ENCODE data around the gene RASSF8.

The RASSF8 gene

DNA sequence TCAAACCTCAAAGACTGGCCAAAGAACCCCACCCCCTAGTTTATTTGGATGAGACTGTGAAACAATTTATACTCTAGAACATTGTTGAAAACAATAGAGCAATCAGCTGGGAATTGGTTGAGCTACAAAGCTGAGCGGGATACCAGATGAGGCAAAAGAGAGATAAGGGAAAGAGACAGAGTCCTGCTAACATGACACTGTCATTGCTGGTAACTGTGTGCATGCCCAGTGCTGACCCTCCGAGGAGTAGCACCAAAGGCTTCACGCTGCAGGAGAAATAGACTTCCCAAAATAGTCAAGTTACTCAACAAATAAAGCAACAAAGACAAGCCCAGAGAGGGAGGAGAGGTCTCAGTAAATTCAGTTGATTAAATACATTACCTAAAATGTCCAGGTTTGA lies 63.6 kb downstream of the RASSF8 start:
- in situ Hi-C loops (cut with MboI; ENCODE audit: low sequenced_read_pairs), result loop anchor here (25.0 kb wide), 1 partner anchor 585 kb away; no protein-coding TSS in a partner anchor

GRCh38 chr12:26026713-26027112 lies 68.2 kb downstream of the RASSF8 start:
- in situ Hi-C loops (cut with MboI; ENCODE audit: low sequenced_read_pairs), result no loop called here

GRCh38 chr12:26027401-26027800 lies 68.9 kb downstream of the RASSF8 start:
- in situ Hi-C loops (cut with MboI; ENCODE audit: low sequenced_read_pairs), result no loop called here

DNA sequence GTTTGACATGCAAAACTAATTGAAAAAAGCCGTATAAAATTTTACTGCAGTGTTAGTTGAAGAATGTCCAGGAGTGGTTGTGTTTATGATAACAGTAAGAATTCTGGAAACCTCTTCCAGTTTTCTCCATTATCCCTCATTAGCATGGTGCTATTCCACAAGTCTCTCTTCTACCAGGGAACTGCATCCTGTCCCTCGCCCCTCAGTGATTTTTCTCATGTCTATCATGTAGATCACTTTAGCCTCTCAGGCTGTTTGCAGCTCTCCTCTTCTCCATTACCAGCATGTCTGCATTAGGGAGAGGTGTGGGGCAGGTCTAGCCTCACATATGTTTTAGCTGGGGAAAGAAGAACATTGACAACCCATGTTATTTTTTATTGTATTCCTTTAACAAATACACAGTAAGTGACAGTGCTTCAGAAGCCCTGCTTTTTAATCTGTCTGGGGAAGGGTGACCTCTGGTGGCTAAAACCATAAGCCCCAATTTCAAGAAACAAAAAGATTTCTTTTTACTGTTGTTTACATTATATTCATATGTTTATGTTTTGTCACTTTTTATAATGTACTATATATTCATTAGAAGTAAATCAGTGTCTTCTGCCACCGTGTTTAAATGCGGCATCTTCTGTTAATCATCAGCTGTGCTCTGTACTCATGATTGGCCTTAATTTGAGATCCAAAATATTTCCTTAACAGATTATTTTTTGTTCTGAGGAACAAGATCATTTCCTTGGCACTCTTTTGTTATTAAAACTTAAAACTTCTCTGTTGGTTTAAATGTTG lies 70.7 kb downstream of the RASSF8 start:
- in situ Hi-C loops (cut with MboI; ENCODE audit: low sequenced_read_pairs), result no loop called here

DNA sequence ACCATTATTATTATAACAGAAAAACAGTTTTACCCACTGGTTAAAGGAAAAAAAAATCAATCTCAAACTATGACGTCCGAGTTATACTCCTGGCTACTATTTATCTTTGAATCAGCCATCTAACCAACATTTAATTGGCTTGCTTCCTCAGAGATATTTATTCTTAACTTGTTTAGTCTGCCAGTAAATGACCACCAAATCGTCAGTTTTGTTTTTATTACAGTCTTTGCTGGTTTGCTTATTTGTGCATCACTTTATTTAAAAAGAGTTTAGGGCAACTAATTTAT lies 71.2 kb downstream of the RASSF8 start:
- in situ Hi-C loops (cut with MboI; ENCODE audit: low sequenced_read_pairs), result no loop called here

- in situ Hi-C loops (cut with MboI; ENCODE audit: low sequenced_read_pairs), result no loop called here
Measured at GRCh38 chr12:26030371-26030770, 71.9 kb downstream of the RASSF8 start.

DNA sequence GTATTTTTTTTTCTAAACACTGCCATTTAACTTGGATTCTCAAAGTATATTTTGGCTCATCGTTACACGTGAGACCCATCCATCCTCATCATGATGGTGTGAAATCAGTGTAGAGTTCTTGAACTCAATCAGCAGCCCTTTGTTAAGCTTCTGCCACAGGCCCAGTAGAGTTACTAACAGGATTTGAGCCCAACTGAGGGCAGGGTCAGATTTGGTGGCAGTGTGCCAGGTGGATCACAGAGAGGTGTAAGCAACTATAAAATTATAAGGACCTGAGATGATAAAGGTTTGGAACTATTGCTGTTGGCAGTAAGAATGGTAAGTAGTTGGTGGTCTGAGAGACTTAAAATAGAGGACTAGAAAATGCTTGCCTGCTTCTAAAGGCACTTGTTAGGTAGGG lies 72.8 kb downstream of the RASSF8 start:
- in situ Hi-C loops (cut with MboI; ENCODE audit: low sequenced_read_pairs), result no loop called here

GRCh38 chr12:26031827-26032226 lies 73.3 kb downstream of the RASSF8 start:
- in situ Hi-C loops (cut with MboI; ENCODE audit: low sequenced_read_pairs), result no loop called here

- in situ Hi-C loops (cut with MboI; ENCODE audit: low sequenced_read_pairs), result no loop called here
Measured at GRCh38 chr12:26032290-26032689, 73.8 kb downstream of the RASSF8 start.

DNA sequence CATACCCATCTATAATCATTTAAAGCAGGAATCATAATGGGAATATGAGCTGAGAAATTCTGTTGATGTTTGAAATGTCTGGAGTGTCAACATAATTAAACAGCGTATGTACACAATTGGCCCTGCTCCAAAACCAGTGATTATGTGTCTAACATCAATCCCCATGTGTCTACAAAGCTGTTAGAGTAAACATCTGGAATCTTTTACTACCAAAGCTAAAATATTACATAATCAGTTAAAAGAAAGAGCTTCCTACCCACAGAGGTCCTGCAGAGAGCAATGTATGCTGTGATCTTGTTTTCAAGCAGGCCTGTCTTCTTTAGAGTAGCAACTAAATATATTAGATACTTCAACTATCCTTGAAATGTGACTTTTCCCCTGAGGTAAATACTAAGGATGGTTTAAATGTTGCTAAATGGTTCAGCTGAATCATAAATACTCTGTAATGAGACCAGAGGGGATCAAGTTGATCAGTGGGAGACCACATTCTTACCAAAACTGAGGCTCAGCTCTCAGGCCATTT lies 74.3 kb downstream of the RASSF8 start:
- in situ Hi-C loops (cut with MboI; ENCODE audit: low sequenced_read_pairs), result no loop called here

DNA sequence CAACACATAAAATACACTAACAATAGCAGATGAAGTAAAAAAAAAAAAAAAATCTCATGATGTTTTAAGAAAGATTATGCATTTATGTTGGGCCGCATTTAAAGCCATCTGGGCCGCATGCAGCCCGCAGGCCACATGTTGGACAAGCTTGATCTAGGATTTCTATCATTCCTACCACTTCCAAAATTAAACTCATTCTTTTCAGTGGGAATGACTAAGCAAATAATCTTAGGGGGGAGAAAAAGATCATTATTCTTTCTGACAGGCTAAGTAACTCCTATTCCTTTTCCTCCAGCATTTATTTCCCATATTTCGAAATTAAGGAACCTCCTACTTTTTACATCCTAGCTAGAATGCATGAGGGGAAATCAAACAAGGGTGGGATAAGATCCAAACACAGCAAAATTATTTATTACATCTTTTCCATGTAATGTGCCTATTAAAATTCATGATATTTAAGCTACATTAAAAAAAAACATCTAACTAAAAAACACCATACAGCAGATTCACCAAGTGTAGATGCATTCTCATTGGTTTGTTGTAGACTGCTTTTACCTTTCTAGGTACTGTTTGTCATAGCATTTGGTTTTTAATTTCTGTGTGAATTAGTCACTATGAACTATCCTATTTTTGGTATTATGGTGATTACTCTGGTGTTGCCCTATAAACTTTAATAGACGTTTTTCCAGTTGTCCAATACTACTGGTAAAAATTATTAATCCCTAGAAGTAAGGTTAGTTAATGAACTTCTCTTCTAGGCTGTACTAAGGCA lies 76.1 kb downstream of the RASSF8 start:
- in situ Hi-C loops (cut with MboI; ENCODE audit: low sequenced_read_pairs), result no loop called here

GRCh38 chr12:26036877-26037276 lies 78.4 kb downstream of the RASSF8 start:
- in situ Hi-C loops (cut with MboI; ENCODE audit: low sequenced_read_pairs), result no loop called here

GRCh38 chr12:26037615-26038220 lies 79.2 kb downstream of the RASSF8 start:
- in situ Hi-C loops (cut with MboI; ENCODE audit: low sequenced_read_pairs), result no loop called here

DNA sequence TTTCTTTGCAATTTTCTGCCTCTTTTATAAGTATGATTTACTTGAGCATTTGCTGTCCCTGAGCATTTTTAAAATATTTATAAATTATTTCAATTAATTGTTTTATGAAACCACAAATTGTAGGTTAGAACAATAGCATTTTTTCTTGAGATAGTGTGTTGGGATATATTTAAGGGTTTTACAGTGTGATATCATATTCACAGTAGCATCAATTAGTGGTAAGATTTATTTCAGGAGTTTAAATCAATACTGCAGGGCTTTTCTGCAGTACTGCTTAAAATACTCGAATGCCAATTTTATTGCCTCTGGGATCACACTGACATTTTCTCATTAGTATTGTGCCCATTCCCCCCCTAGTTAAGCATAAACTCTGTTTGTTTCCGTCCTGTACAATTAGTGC lies 84.2 kb downstream of the RASSF8 start:
- in situ Hi-C loops (cut with MboI; ENCODE audit: low sequenced_read_pairs), result no loop called here

GRCh38 chr12:26043135-26044006 lies 84.9 kb downstream of the RASSF8 start:
- in situ Hi-C loops (cut with MboI; ENCODE audit: low sequenced_read_pairs), result no loop called here

DNA sequence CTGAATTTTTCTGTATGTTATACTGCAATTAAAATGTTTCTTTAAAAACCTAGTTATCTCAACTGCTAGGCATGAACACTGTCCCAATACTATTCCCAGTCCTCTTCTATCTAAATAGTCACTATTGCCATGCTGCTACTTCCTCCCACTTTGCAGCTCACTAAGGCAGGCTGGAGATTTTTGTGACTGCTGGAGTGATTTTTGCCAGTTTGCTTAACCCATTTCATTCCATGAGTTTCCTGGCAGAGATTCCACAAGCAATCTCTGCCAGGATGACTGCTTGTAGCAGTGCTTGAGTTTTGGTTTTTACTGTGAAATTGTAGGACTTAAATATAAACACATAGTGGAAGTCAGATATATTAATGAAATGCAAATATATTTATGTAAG lies 85.5 kb downstream of the RASSF8 start:
- in situ Hi-C loops (cut with MboI; ENCODE audit: low sequenced_read_pairs), result no loop called here

DNA sequence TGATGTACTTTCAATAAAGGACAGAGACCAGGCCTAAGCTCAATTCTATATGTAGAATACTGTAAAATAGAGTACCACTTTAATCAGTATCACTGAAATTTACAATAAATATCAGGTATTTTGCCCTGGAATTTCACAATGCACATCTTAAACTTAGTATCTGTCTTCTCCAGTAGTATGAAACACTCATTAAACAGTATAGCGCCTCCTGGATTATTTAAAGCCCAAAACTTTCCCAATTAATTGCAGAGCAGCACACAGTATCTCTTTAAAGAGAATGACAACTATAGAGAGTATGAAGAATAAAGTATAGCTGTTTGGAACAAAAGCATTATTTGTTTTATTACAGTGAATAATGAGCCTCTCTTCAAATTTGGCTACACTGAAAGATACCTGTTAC lies 86.1 kb downstream of the RASSF8 start:
- in situ Hi-C loops (cut with MboI; ENCODE audit: low sequenced_read_pairs), result no loop called here

DNA sequence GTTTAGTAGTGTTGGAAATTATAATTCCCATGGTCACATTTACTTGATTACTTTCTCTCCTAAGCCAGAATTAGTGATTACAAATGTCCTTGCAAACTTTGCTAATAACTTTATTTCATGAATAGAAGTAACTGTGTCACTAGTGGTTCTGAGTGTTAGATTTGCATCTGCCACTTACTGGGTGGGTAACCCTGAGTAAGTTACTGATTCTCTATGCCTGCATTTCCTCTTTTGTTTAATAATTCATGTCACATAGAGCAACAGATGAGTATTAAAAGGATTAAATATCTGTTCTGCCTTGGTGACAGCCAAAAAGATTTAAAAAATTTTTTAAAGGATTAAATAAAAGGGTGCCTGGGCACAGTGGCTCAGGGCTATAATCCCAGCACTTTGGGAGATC lies 87.7 kb downstream of the RASSF8 start:
- in situ Hi-C loops (cut with MboI; ENCODE audit: low sequenced_read_pairs), result no loop called here

DNA sequence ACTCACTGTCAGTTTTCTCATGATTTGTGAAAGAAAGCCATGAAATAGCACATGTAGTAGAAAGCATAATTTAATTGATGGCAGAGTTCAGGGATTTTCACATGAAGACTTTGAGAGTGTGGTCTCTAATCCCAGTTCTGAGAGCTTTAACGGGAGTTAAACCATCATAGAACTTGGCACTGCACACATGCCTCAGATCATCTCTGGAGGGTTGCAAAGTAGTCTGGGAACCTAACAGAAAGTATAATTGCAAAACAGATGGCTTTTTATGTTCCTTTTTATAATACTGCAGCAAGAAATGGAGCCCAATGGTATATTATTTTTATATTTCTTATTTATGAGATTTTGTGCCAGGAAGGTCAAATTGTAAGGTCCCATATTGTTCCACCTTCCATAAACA lies 88.4 kb downstream of the RASSF8 start:
- in situ Hi-C loops (cut with MboI; ENCODE audit: low sequenced_read_pairs), result no loop called here

- in situ Hi-C loops (cut with MboI; ENCODE audit: low sequenced_read_pairs), result no loop called here
Measured at GRCh38 chr12:26047401-26048226, 89.1 kb downstream of the RASSF8 start.

Data from HL-60/S4 (cell line).